GM13977 (cell line): ENCODE measurements around the gene TGIF2.
"Not testable (repeated sequence)": the region's sequence is repeated elsewhere in the genome, so short reads cannot be mapped to it uniquely, and the experiment has no call there.

Experiments
- DNase-seq: peaks from one replicate; pipeline ENCODE4 v3.0.0; 2012; ENCODE audit warnings: low spot score
- in situ Hi-C: fragments of 300-500 bp; cut with MboI; formaldehyde crosslinking; loops from one replicate; pipeline ENCODE4 v1.12.0; 2022; ENCODE audit warnings: low sequenced_read_pairs, low pct_unique_long_range_greater_than_20kb, mixed read lengths, inconsistent platforms; ENCODE audit not compliant: unreplicated experiment
- TF ChIP-seq, protein P1 (sequence below): IDR thresholded peaks from 2 replicates; pipeline ENCODE4 v1.5.1; 2012; ENCODE audit warnings: mild to moderate bottlenecking, control low read depth; ENCODE audit not compliant: insufficient read depth; ENCODE audit errors: extremely low read depth, missing control alignments

Gene TGIF2

DNA sequence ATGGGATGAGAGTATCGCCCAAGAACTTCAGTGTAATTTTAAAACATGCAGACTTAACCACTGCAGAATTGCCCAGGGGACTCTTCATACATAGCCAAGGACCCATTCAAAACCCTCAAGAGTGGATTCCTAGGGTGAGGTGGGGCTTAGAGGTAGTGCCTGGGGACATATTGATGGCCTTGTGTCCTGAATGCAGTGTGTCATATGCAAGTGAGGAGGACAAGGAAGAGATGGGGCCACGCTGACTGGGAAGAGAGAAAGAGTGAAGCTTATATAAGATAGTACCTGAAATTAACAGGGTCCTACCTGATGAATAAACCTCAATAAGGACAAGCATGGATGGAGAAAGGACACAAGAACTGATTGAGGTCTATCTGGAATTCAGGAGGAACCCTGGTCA is 18.1 kb upstream of the TGIF2 start:
- DNase-seq = no peak
- TF ChIP-seq, protein P1, sequence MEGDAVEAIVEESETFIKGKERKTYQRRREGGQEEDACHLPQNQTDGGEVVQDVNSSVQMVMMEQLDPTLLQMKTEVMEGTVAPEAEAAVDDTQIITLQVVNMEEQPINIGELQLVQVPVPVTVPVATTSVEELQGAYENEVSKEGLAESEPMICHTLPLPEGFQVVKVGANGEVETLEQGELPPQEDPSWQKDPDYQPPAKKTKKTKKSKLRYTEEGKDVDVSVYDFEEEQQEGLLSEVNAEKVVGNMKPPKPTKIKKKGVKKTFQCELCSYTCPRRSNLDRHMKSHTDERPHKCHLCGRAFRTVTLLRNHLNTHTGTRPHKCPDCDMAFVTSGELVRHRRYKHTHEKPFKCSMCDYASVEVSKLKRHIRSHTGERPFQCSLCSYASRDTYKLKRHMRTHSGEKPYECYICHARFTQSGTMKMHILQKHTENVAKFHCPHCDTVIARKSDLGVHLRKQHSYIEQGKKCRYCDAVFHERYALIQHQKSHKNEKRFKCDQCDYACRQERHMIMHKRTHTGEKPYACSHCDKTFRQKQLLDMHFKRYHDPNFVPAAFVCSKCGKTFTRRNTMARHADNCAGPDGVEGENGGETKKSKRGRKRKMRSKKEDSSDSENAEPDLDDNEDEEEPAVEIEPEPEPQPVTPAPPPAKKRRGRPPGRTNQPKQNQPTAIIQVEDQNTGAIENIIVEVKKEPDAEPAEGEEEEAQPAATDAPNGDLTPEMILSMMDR = no peak
- in situ Hi-C loops = no loop called here

GRCh38 chr20:36562724-36563123 is 10.7 kb upstream of the TGIF2 start:
- in situ Hi-C loops = no loop called here
- no peak for DNase-seq
- TF ChIP-seq, protein P1 = no peak

DNA sequence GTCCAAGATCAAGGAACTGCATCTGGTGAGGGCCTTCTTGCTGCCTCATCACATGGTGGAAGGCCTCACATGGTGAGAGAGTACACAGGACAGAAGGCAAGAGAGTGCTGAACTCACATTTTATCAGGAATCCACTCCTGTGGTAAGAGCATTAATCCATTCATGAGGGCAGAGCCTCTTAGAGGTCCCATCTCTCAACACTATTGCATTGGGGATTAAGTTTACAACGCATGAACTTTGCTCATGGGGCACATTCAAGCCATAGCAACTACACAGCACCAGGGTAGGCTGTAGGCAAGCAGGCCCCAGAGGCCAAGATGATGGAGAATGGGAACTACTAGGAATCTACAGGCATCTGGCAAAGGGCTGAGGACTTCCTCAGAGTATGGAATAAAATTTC is 10.0 kb upstream of the TGIF2 start:
- DNase-seq = no peak
- in situ Hi-C loops = no loop called here
- TF ChIP-seq, protein P1 = no peak

GRCh38 chr20:36564078-36564725 is 9.2 kb upstream of the TGIF2 start:
- DNase-seq = not testable (repeated sequence)

GRCh38 chr20:36564726-36565121 is 8.7 kb upstream of the TGIF2 start:
- DNase-seq, in situ Hi-C loops: not testable (repeated sequence)

More at GRCh38 chr20:36564078-36564725, 9.2 kb upstream of the TGIF2 start:
- in situ Hi-C loops = not testable (repeated sequence)

- TF ChIP-seq, protein P1 = no peak
- in situ Hi-C loops = no loop called here
Measured at GRCh38 chr20:36565520-36565919, 7.9 kb upstream of the TGIF2 start.

GRCh38 chr20:36569847-36570429 is 3.5 kb upstream of the TGIF2 start:
- TF ChIP-seq, protein P1 = no peak
- no peak for DNase-seq
- in situ Hi-C loops = no loop called here

More at GRCh38 chr20:36565520-36565919, 7.9 kb upstream of the TGIF2 start:
- DNase-seq = no peak
